Transverse colon (tissue), 4 donors: ENCODE results near the gene TMEM163. TPM values are rescaled to one million over a fixed set of nuclear protein-coding genes. Genes with fewer than 3 reads are reported as not detected.
"Not testable (repeated sequence)": the region's sequence is repeated elsewhere in the genome, so short reads cannot be mapped to it uniquely, and the experiment has no call there.

Experiments used
- DNase-seq: peaks from one replicate; pipeline ENCODE4 v3.0.0-alpha.2; 2019
- H3K27ac ChIP-seq, 4 donors: fragments of 200-600 bp; sonication (generic); 2 replicates each; pipeline ENCODE4 v1.5.1; 2016 to 2018; ENCODE audit warnings: inconsistent platforms in 4 of 4
- H3K27me3 ChIP-seq: fragments of 200-600 bp; sonication (generic); 2 replicates; pipeline ENCODE4 v1.5.1; 2017; ENCODE audit warnings: inconsistent platforms
- H3K36me3 ChIP-seq, 4 donors: fragments of 200-600 bp; sonication (generic); 2 replicates each; pipeline ENCODE4 v1.5.1; 2017 to 2019; ENCODE audit warnings: inconsistent platforms in 4 of 4
- H3K4me1 ChIP-seq, 4 donors: fragments of 200-600 bp; sonication (generic); 2 replicates each; pipeline ENCODE4 v1.5.1; 2017 to 2020; ENCODE audit warnings: inconsistent platforms in 4 of 4
- H3K4me3 ChIP-seq, 4 donors: fragments of 200-600 bp; sonication (generic); 1 replicate in 1 of 4; 2 replicates in 3 of 4; pipeline versions ENCODE4 v1.5.1 to v1.6.1; 2017 to 2019; ENCODE audit warnings: inconsistent platforms in 4 of 4
- H3K9me3 ChIP-seq, 2 donors: fragments of 200-600 bp; sonication (generic); 2 replicates each; pipeline ENCODE4 v1.5.1; 2017 to 2019; ENCODE audit warnings: inconsistent platforms in 2 of 2
- CTCF ChIP-seq, 5 experiments: fragments of 200-600 bp in 3 of 5; fragments of 450-650 bp in 2 of 5; sonication (generic) in 3 of 5; IDR thresholded peaks; 1 replicate in 2 of 5; 2 replicates in 3 of 5; pipeline ENCODE4 v1.5.1; 2016 to 2017; ENCODE audit warnings: antibody characterized with exemption in 5 of 5, inconsistent platforms in 3 of 5, mild to moderate bottlenecking in 2 of 5, moderate library complexity in 1 of 5
- EP300 ChIP-seq: sonication (generic); formaldehyde crosslinking; IDR thresholded peaks from one replicate; pipeline ENCODE4 v1.6.1; 2017; ENCODE audit warnings: antibody characterized with exemption, low read depth
- POLR2A ChIP-seq: fragments of 450-650 bp; IDR thresholded peaks from one replicate; pipeline ENCODE4 v1.6.1; 2016; ENCODE audit warnings: antibody characterized with exemption, mild to moderate bottlenecking, moderate library complexity
- POLR2AphosphoS5 ChIP-seq, 3 donors: sonication (generic); formaldehyde crosslinking; IDR thresholded peaks; one replicate each; pipeline ENCODE4 v1.6.1; 2016; ENCODE audit warnings: antibody characterized with exemption in 3 of 3
- WGBS, 2 donors: methylation state at CpG; one replicate each; pipeline ENCODE4 v1.1.5; 2018; ENCODE audit warnings: low coverage in 1 of 2; 5-methylcytosine and 5-hydroxymethylcytosine counted together
- in situ Hi-C, 4 donors: fragments of 200-750 bp; cut with MboI; loops; one replicate each; pipeline versions ENCODE4 v1.15.0 to v1.15.1; 2017; ENCODE audit warnings: low sequenced_read_pairs in 3 of 4, low pct_ligation_motif_present in 1 of 4, low pct_unique_long_range_greater_than_20kb in 1 of 4
- intact Hi-C: fragments of 100-400 bp; cut with DNase I; formaldehyde crosslinking; loops from one replicate; pipeline ENCODE4 v1.15.1; 2023; ENCODE audit warnings: low total_unique reads
- total RNA-seq, 4 donors: library from RNA; depleted of rRNA; stranded (reverse); fragments of >200 nt; gene quantifications; one replicate each; pipeline ENCODE4 v1.1.0, GENCODE V29; 2016

Gene TMEM163
- total RNA-seq, 4 donors from 2014 or later, result 0.48 TPM; not detected in 3

GRCh38 chr2:134570676-134571075, 148.1 kb downstream of the TMEM163 start:
- no peaks in the 10 kb centered on the region for H3K36me3 ChIP-seq
- no peaks in the 10 kb centered on the region for H3K27me3 ChIP-seq
- intact Hi-C loops (no loop called here), in situ Hi-C loops (no loop called here)
- WGBS, 2 donors, result 62 to 67% methylated on average over 1 to 3 of the region's 3 CpGs
- H3K27ac ChIP-seq, result no peak overlapping the region
- no peak for DNase-seq
- TF ChIP-seq POLR2A (no peak), POLR2AphosphoS5 (IDR thresholded peaks at IDR 0.05) (no peak), CTCF (IDR thresholded peaks at IDR 0.05) (no peak), EP300 (no peak)
- H3K4me1 ChIP-seq, result no peaks in the 10 kb centered on the region
- H3K4me3 ChIP-seq, result no peak overlapping the region
- H3K9me3 ChIP-seq, result no peaks in the 10 kb centered on the region

GRCh38 chr2:134568413-134568812, 150.4 kb downstream of the TMEM163 start:
- Histone ChIP-seq H3K9me3 (no peaks in the 10 kb centered on the region), H3K27me3 (no peaks in the 10 kb centered on the region)
- intact Hi-C loops, result no loop called here

GRCh38 chr2:134567666-134568065, 151.1 kb downstream of the TMEM163 start:
- intact Hi-C loops, result no loop called here

More at GRCh38 chr2:134568413-134568812, 150.4 kb downstream of the TMEM163 start:
- no peaks in the 10 kb centered on the region for H3K36me3 ChIP-seq
- 94% methylated on average over 2 of the region's 2 CpGs; no CpG with 5 or more reads in 1 of the 2 donors for WGBS, 2 donors
- H3K4me3 ChIP-seq, result no peak overlapping the region
- H3K27ac ChIP-seq, result no peak overlapping the region
- in situ Hi-C loops, result no loop called here
- no peak for DNase-seq
- no peaks in the 10 kb centered on the region for H3K4me1 ChIP-seq
- no peak for TF ChIP-seq POLR2AphosphoS5 (IDR thresholded peaks at IDR 0.05)
- TF ChIP-seq EP300, result no peak
- no peak for TF ChIP-seq CTCF (IDR thresholded peaks at IDR 0.05)
- TF ChIP-seq POLR2A, result no peak

GRCh38 chr2:134564955-134565354, 153.8 kb downstream of the TMEM163 start:
- intact Hi-C loops, result not testable (repeated sequence)

More at GRCh38 chr2:134567666-134568065, 151.1 kb downstream of the TMEM163 start:
- in situ Hi-C loops, result no loop called here
- no peak overlapping the region for H3K27ac ChIP-seq
- no peaks in the 10 kb centered on the region for H3K4me1 ChIP-seq
- H3K9me3 ChIP-seq, result no peaks in the 10 kb centered on the region
- no peak for DNase-seq
- H3K36me3 ChIP-seq, result no peaks in the 10 kb centered on the region
- 88% methylated on average over 1 of the region's 1 CpG; no CpG with 5 or more reads in 1 of the 2 donors for WGBS, 2 donors
- H3K27me3 ChIP-seq, result no peaks in the 10 kb centered on the region
- H3K4me3 ChIP-seq, result no peak overlapping the region
- no peak for TF ChIP-seq EP300
- TF ChIP-seq CTCF (IDR thresholded peaks at IDR 0.05), result no peak
- TF ChIP-seq POLR2A, result no peak
- no peak for TF ChIP-seq POLR2AphosphoS5 (IDR thresholded peaks at IDR 0.05)

GRCh38 chr2:134564549-134564948, 154.3 kb downstream of the TMEM163 start:
- in situ Hi-C loops, result no loop called here
- 29 to 32% methylated on average over 1 to 3 of the region's 3 CpGs for WGBS, 2 donors

More at GRCh38 chr2:134564955-134565354, 153.8 kb downstream of the TMEM163 start:
- H3K36me3 ChIP-seq, H3K27ac ChIP-seq, DNase-seq, H3K4me3 ChIP-seq, H3K27me3 ChIP-seq, H3K9me3 ChIP-seq, H3K4me1 ChIP-seq, in situ Hi-C loops: not testable (repeated sequence)
- WGBS, 2 donors, result 71 to 77% methylated on average over 2 to 5 of the region's 5 CpGs

More at GRCh38 chr2:134564549-134564948, 154.3 kb downstream of the TMEM163 start:
- DNase-seq, result no peak
- Histone ChIP-seq H3K27me3 (no peaks in the 10 kb centered on the region), H3K36me3 (no peaks in the 10 kb centered on the region), H3K4me3 (no peak overlapping the region), H3K27ac (no peak overlapping the region), H3K4me1 (no peaks in the 10 kb centered on the region), H3K9me3 (no peaks in the 10 kb centered on the region)
- TF ChIP-seq POLR2A (no peak), POLR2AphosphoS5 (IDR thresholded peaks at IDR 0.05) (no peak), EP300 (no peak), CTCF (IDR thresholded peaks at IDR 0.05) (no peak)
- intact Hi-C loops, result no loop called here
